HL-60 (cell line): ENCODE data around the gene CPAMD8.

Experiments used
- DNase-seq, 2 experiments: peaks; one replicate each; pipeline ENCODE4 v3.0.0-alpha.2; 2010 to 2020; ENCODE audit warnings: low read depth in 1 of 2, low spot score in 1 of 2
- H3K27ac ChIP-seq: fragments of 250-450 bp; sonication (Bioruptor Pico); replicated peaks from 2 replicates; pipeline ENCODE4 v1.5.1; 2020; ENCODE audit warnings: mild to moderate bottlenecking, moderate library complexity
- H3K27me3 ChIP-seq: fragments of 250-450 bp; sonication (Bioruptor Pico); 2 replicates; pipeline ENCODE4 v1.5.1; 2021; ENCODE audit warnings: mild to moderate bottlenecking, moderate library complexity; ENCODE audit not compliant: insufficient read depth, poor library complexity, severe bottlenecking
- H3K4me3 ChIP-seq: replicated peaks from 2 replicates; pipeline ENCODE4 v1.5.1; 2011; ENCODE audit warnings: mild to moderate bottlenecking, control low read depth, low read length; ENCODE audit not compliant: insufficient read depth
- GABPA ChIP-seq: IDR thresholded peaks from 2 replicates; pipeline ENCODE4 v1.6.1; 2012; ENCODE audit warnings: low read depth
- POLR2AphosphoS5 ChIP-seq: IDR thresholded peaks from 2 replicates; pipeline ENCODE4 v1.6.1; 2012; ENCODE audit warnings: low read depth
- SPI1 ChIP-seq: IDR thresholded peaks from 2 replicates; pipeline ENCODE4 v1.6.1; 2012; ENCODE audit warnings: low read depth, mild to moderate bottlenecking, borderline replicate concordance
- TF ChIP-seq, protein P1 (sequence below): IDR thresholded peaks from one replicate; pipeline ENCODE4 v1.5.1; 2011; ENCODE audit warnings: low read length, control low read depth, inconsistent platforms; ENCODE audit not compliant: insufficient read depth
- TF ChIP-seq, protein P2 (sequence below): IDR thresholded peaks from 2 replicates; pipeline ENCODE4 v1.6.1; 2012; ENCODE audit warnings: low read depth; ENCODE audit not compliant: insufficient replicate concordance

CPAMD8 gene

DNA sequence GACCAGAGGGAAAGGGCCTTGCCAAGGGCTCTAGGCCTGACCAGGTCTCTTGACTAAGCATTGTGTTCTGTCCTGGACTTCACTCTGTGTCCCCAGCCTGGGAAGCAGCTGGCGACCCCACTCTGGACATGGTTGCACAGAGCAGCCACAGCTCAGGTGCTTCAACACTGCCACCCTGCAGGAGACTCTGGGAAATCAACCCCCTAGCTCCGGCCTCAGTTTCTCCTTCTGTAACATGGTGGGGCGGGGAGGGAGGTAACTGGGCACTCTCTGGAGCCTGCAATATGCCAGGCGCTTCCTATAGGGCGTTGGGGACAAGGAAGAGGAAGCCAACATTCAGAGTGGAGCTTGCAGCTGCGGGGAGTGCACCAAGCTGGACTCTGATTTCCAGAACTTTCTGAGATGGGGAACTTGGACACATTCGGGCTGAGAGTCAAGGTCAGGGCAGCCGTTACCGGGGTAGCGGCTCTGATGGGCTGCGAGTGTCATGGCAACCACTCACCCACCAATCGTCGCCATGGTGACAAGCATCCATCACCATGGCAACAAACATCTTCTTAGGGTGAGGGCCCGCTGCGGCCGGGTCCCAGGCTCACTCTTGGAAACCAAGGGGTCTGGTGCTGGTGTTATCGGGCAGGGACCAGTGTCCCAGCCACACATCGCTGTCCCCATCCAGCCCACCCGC is 125.0 kb downstream of the CPAMD8 start:
- no peak for DNase-seq
- Histone ChIP-seq H3K27ac (no peak overlapping the region), H3K27me3 (peaks cover 9% of the 10 kb centered on the region), H3K4me3 (no peak overlapping the region)
- TF ChIP-seq SPI1 (no peak), GABPA (no peak), POLR2AphosphoS5 (no peak)
- TF ChIP-seq, protein P1, sequence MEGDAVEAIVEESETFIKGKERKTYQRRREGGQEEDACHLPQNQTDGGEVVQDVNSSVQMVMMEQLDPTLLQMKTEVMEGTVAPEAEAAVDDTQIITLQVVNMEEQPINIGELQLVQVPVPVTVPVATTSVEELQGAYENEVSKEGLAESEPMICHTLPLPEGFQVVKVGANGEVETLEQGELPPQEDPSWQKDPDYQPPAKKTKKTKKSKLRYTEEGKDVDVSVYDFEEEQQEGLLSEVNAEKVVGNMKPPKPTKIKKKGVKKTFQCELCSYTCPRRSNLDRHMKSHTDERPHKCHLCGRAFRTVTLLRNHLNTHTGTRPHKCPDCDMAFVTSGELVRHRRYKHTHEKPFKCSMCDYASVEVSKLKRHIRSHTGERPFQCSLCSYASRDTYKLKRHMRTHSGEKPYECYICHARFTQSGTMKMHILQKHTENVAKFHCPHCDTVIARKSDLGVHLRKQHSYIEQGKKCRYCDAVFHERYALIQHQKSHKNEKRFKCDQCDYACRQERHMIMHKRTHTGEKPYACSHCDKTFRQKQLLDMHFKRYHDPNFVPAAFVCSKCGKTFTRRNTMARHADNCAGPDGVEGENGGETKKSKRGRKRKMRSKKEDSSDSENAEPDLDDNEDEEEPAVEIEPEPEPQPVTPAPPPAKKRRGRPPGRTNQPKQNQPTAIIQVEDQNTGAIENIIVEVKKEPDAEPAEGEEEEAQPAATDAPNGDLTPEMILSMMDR, result no peak
- TF ChIP-seq, protein P2, sequence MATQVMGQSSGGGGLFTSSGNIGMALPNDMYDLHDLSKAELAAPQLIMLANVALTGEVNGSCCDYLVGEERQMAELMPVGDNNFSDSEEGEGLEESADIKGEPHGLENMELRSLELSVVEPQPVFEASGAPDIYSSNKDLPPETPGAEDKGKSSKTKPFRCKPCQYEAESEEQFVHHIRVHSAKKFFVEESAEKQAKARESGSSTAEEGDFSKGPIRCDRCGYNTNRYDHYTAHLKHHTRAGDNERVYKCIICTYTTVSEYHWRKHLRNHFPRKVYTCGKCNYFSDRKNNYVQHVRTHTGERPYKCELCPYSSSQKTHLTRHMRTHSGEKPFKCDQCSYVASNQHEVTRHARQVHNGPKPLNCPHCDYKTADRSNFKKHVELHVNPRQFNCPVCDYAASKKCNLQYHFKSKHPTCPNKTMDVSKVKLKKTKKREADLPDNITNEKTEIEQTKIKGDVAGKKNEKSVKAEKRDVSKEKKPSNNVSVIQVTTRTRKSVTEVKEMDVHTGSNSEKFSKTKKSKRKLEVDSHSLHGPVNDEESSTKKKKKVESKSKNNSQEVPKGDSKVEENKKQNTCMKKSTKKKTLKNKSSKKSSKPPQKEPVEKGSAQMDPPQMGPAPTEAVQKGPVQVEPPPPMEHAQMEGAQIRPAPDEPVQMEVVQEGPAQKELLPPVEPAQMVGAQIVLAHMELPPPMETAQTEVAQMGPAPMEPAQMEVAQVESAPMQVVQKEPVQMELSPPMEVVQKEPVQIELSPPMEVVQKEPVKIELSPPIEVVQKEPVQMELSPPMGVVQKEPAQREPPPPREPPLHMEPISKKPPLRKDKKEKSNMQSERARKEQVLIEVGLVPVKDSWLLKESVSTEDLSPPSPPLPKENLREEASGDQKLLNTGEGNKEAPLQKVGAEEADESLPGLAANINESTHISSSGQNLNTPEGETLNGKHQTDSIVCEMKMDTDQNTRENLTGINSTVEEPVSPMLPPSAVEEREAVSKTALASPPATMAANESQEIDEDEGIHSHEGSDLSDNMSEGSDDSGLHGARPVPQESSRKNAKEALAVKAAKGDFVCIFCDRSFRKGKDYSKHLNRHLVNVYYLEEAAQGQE, result no peak

DNA sequence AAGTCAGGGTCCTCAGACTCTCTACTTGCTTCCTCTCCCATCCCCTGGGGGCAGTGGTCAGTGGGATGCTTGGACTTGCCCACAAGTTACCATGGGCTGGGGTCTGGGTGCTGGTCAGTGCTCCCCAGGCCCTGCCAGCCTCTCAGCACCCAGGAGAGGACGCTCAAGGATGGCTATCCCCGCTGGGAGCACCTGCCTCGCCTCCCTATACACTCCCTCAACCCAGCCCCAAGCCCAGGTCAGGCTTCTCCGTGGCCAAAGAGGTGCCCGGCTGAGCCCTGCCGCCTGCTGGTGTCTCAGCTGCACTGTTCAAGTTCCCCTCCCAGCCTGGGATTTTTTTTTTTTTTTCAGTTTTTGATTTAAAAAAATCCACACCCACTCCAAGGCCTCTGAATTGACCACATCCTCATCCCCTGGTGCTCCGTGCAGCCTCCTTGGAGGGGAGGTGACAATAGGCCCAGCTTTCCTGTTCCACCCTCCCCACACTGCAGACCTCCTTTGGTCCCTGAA is 127.0 kb downstream of the CPAMD8 start:
- Histone ChIP-seq H3K4me3 (no peak overlapping the region), H3K27ac (no peak overlapping the region), H3K27me3 (peaks cover 19% of the 10 kb centered on the region)
- TF ChIP-seq, protein P2, result no peak
- TF ChIP-seq, protein P1, result peak; percentile 29
- TF ChIP-seq POLR2AphosphoS5, result no peak
- no peak for TF ChIP-seq SPI1
- DNase-seq, result peak; percentile 27 to 59

DNA sequence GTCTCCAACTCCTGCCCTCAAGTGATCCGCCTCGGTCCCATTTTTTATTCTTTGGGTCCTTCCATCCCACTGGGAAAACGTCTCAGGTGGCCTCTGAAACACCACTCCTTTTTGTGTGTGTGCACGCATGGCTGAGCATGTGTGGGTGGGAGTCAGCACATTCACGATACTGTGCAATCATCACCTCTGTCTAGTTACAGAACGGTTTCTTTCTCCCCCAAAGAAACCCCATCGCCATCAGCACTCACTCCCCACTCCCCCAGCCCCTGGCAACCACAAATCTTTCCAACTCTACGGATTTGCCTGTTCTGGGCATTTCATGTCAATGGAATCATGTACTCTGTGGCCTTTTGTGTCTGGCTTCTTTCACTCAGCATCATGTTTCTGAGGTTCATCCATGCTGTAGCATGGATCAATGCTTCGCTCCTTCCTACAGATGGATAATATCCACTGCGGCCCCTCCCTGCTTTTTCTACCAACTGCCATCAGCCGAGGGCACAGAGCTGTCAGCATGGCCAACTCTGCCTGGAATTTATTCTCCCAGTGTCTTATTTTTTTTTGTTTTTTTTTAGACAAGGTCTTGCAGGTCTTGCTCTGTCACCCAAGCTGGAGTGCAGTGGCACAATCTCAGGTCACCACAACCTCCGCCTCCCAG is 128.1 kb downstream of the CPAMD8 start:
- no peak for DNase-seq

More for the DNA sequence above, 128.1 kb downstream of the CPAMD8 start:
- no peak overlapping the region for H3K27ac ChIP-seq
- H3K27me3 ChIP-seq, result peaks cover 19% of the 10 kb centered on the region
- H3K4me3 ChIP-seq, result no peak overlapping the region
- TF ChIP-seq, protein P1, result no peak
- TF ChIP-seq SPI1 (no peak), POLR2AphosphoS5 (no peak), GABPA (no peak)
- TF ChIP-seq, protein P2, result no peak
